Tibial artery (tissue), 4 donors: ENCODE results near the gene CD52.
A peak's percentile ranks its signal among the peaks of the same experiment; 100 is the strongest.

Source experiments
- DNase-seq, 2 donors: peaks; one replicate each; pipeline ENCODE4 v3.0.0-alpha.2; 2019
- H3K27ac ChIP-seq, 2 donors: fragments of 200-600 bp; sonication (generic) in 1 of 2; 1 replicate in 1 of 2; 2 replicates in 1 of 2; pipeline ENCODE4 v1.5.1; 2018 to 2019; ENCODE audit warnings: mild to moderate bottlenecking in 1 of 2
- H3K27me3 ChIP-seq, 2 donors: fragments of 200-600 bp; sonication (generic) in 1 of 2; one replicate each; pipeline versions ENCODE4 v1.5.1 to v1.6.0; 2016 to 2019
- H3K36me3 ChIP-seq, 3 donors: fragments of 200-600 bp; sonication (generic) in 2 of 3; one replicate each; pipeline ENCODE4 v1.5.1; 2016 to 2019; ENCODE audit warnings: mild to moderate bottlenecking in 2 of 3
- H3K4me1 ChIP-seq, 4 donors: fragments of 200-600 bp; sonication (generic) in 2 of 4; 1 replicate in 3 of 4; 2 replicates in 1 of 4; pipeline ENCODE4 v1.5.1; 2016 to 2019
- H3K4me3 ChIP-seq, 2 donors: fragments of 200-600 bp; sonication (generic) in 1 of 2; 1 replicate in 1 of 2; 2 replicates in 1 of 2; pipeline ENCODE4 v1.5.1; 2018 to 2019; ENCODE audit warnings: mild to moderate bottlenecking in 2 of 2
- H3K9me3 ChIP-seq, 3 donors: fragments of 200-600 bp; sonication (generic) in 1 of 3; one replicate each; pipeline ENCODE4 v1.5.1; 2016 to 2019
- intact Hi-C: fragments of 100-400 bp; cut with DNase I; formaldehyde crosslinking; loops from one replicate; pipeline ENCODE4 v1.15.0; 2023; ENCODE audit warnings: low total_unique reads
- TF ChIP-seq, protein P1 (sequence below), 2 experiments: fragments of 200-600 bp in 1 of 2; fragments of 450-650 bp in 1 of 2; IDR thresholded peaks; one replicate each; pipeline ENCODE4 v1.5.1; 2017 to 2019; ENCODE audit warnings: antibody characterized with exemption in 2 of 2, mild to moderate bottlenecking in 1 of 2, moderate library complexity in 1 of 2

Gene CD52

DNA sequence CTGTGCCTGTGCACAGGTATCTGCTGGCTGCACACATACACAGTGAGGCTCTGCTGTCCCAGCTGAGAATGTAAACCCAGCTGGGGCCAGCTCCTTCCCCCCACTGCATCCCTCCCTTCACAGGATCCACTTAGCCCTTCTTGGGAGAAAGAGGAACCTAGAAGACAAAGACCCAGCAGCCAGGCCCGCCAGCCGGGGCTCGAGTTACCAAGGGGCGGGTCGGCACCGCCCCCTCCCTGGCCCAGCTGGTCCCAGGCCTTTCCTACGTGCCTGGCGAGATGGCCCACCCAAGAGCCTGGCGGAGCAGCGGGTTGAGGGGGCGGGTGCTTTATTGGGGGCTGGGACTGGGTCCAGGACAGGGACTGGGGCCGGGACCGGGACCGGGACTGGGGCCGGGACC lies 35.8 kb upstream of the CD52 start:
- Histone ChIP-seq H3K9me3 (no peaks in the 10 kb centered on the region), H3K27ac (peak overlapping the region; percentile 86 to 92), H3K36me3 (no peaks in the 10 kb centered on the region), H3K4me1 (peaks cover 0 to 73% (median 61%) of the 10 kb centered on the region in 4 donors), H3K27me3 (no peaks in the 10 kb centered on the region), H3K4me3 (no peak overlapping the region)
- no peak for DNase-seq
- intact Hi-C loops = no loop called here
- TF ChIP-seq, protein P1, sequence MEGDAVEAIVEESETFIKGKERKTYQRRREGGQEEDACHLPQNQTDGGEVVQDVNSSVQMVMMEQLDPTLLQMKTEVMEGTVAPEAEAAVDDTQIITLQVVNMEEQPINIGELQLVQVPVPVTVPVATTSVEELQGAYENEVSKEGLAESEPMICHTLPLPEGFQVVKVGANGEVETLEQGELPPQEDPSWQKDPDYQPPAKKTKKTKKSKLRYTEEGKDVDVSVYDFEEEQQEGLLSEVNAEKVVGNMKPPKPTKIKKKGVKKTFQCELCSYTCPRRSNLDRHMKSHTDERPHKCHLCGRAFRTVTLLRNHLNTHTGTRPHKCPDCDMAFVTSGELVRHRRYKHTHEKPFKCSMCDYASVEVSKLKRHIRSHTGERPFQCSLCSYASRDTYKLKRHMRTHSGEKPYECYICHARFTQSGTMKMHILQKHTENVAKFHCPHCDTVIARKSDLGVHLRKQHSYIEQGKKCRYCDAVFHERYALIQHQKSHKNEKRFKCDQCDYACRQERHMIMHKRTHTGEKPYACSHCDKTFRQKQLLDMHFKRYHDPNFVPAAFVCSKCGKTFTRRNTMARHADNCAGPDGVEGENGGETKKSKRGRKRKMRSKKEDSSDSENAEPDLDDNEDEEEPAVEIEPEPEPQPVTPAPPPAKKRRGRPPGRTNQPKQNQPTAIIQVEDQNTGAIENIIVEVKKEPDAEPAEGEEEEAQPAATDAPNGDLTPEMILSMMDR (IDR thresholded peaks at IDR 0.05) = no peak

DNA sequence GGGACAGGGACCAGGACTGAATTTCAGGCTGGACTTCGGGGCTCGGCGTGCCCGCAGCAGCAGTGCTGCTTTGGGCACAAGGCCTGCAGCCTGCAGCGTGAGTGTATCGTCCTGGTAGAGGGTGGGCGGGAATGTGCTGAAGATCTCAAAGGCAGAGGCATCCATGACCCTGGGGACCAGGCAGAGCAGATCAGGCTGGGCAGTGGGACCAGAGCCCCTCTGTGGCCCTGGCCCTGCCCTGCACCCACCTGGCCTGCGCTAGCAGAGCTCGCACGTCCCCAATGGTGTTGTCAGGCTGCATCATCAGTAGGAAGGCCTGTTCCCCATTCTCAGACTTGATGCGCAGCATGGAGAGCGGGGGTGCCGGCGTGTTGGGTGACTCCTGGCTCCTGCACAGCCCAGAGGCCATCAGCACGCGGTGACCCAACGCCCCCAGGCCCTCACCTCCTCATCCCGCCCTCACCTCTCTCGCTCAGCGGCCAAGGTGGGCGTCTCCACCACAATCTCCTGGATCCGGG lies 35.3 kb upstream of the CD52 start:
- H3K4me1 ChIP-seq = peaks cover 0 to 68% (median 60%) of the 10 kb centered on the region in 4 donors
- H3K27ac ChIP-seq = peak overlapping the region; percentile 86 to 92
- no peaks in the 10 kb centered on the region for H3K36me3 ChIP-seq
- no peaks in the 10 kb centered on the region for H3K9me3 ChIP-seq
- no peak overlapping the region for H3K4me3 ChIP-seq
- no peak for DNase-seq
- intact Hi-C loops = no loop called here
- TF ChIP-seq, protein P1 (IDR thresholded peaks at IDR 0.05) = no peak
- H3K27me3 ChIP-seq = no peaks in the 10 kb centered on the region

DNA sequence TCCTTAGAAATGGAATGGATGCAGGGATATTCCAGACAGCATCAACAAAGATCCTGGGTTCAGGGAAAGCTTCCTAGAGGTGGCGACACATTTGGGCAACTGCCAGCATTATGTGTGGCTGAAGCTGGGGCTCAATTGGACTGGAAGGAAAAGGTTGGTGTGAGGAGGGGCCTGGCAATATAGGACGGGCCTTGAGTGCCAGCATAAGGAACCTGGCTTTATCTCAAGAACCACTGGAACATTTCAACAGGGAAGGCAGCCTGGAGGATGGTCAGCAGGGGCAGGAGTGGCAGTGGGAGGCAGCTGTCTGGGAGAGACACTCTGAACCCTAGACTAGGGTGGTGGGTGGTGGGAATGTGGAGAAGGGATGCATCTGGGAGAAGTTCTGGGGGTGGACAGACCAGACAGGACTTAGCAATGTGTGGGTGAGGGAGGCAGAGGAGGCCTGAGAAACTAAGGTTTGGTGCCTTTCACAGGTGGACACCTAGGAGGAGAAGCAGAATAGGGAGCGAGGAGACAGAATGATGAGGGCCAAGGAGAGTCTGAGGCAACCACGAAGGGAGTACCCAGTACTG lies 34.4 kb upstream of the CD52 start:
- H3K9me3 ChIP-seq = no peaks in the 10 kb centered on the region
- no peak overlapping the region for H3K4me3 ChIP-seq
- peak overlapping the region; percentile 15 to 24 for H3K27ac ChIP-seq
- no peak for DNase-seq
- no peaks in the 10 kb centered on the region for H3K36me3 ChIP-seq
- TF ChIP-seq, protein P1 (IDR thresholded peaks at IDR 0.05) = no peak
- peaks cover 0 to 62% (median 51%) of the 10 kb centered on the region in 4 donors for H3K4me1 ChIP-seq
- H3K27me3 ChIP-seq = no peaks in the 10 kb centered on the region
- intact Hi-C loops = no loop called here

DNA sequence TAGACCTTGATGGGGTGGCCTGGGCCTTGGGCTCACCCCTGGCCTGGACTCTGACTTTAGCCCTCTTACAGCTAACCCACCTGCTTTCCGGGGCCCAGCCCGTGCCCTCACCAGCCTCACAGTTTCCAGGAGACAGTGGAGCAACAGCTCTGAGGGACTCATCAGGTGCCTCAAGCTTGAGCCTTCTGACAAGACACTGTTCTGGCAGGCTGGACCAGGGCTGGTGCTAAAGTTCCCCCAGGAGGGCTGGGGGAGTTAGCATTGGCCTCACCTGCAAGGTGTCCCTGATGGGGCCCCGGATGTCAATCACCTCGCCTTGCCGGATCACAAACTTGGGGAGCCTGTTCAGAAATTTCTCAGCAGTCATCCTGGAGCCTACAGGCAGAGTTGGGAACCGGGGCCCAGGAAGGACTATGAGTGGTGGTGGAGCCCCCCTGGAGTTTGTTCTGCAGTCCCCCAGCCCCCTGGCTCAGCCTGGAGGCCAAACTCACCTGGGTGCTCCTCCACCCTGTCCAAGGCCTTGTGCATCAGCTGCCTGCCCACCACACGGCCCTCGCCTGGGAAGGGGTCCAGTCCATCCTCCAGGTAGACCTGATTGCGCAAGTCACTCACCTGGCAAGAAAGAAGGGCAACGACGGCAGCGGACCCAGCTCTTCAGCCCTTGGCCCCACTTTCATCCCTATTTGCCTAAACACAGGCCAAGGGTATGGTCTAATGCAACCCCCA lies 33.7 kb upstream of the CD52 start:
- intact Hi-C loops = no loop called here
- Histone ChIP-seq H3K27me3 (no peaks in the 10 kb centered on the region), H3K36me3 (no peaks in the 10 kb centered on the region), H3K9me3 (no peaks in the 10 kb centered on the region), H3K27ac (peak overlapping the region; percentile 5 to 38), H3K4me3 (no peak overlapping the region), H3K4me1 (peaks cover 0 to 55% (median 44%) of the 10 kb centered on the region in 4 donors)
- TF ChIP-seq, protein P1 (IDR thresholded peaks at IDR 0.05) = no peak
- DNase-seq = peak in 1 of 2 donors; percentile 67

GRCh38 chr1:26284597-26285347 lies 33.0 kb upstream of the CD52 start:
- no peaks in the 10 kb centered on the region for H3K27me3 ChIP-seq
- H3K36me3 ChIP-seq = no peaks in the 10 kb centered on the region
- H3K4me1 ChIP-seq = peaks cover 0 to 51% (median 39%) of the 10 kb centered on the region in 4 donors
- DNase-seq = peak; percentile 87 to 88
- intact Hi-C loops = no loop called here
- no peak overlapping the region for H3K4me3 ChIP-seq
- TF ChIP-seq, protein P1 (IDR thresholded peaks at IDR 0.05) = peak; percentile 46 to 47
- peak overlapping the region; percentile 5 to 38 for H3K27ac ChIP-seq
- H3K9me3 ChIP-seq = no peaks in the 10 kb centered on the region
